PC-9 (cell line): ENCODE measurements around the gene ZNF677. TPM values are rescaled to one million over a fixed set of nuclear protein-coding genes. Genes with fewer than 3 reads are reported as not detected.
"Not testable (repeated sequence)": the region's sequence is repeated elsewhere in the genome, so short reads cannot be mapped to it uniquely, and the experiment has no call there.

Experiments used
- BruUV-seq: library from RNA; stranded (reverse); fragments of 400-500 nt; replicated peaks from 2 replicates; lab custom pipeline; 2021; lab: Mats Ljungman, UMichigan
- CTCF ChIA-PET: fragments of 300-600 bp; sonication (Branson Sonifier 250); formaldehyde crosslinking; loops from one replicate; lab custom pipeline; 2022; ENCODE audit warnings: antibody characterized with exemption; lab: Charles Lee
- POLR2A ChIA-PET: fragments of 300-600 bp; sonication (Branson Sonifier 250); formaldehyde crosslinking; loops from one replicate; lab custom pipeline; 2022; ENCODE audit warnings: antibody characterized with exemption; ENCODE audit not compliant: unreplicated experiment; lab: Charles Lee
- DNase-seq, 2 experiments: peaks; one replicate each; pipeline versions ENCODE4 v3.0.0 to v3.0.0-alpha.2; 2015 to 2022; ENCODE audit warnings: mixed read lengths in 1 of 2
- H2AFZ ChIP-seq: fragments of 200-600 bp; sonication (generic); 2 replicates; pipeline ENCODE4 v1.8.1; 2017; ENCODE audit warnings: antibody characterized with exemption
- H3F3A ChIP-seq: fragments of 200-600 bp; sonication (generic); 2 replicates; pipeline ENCODE4 v1.8.1; 2017; ENCODE audit warnings: antibody characterized with exemption, mild to moderate bottlenecking, low read depth; ENCODE audit not compliant: insufficient read depth
- H3K27ac ChIP-seq: fragments of 200-600 bp; sonication (generic); 2 replicates; pipeline ENCODE4 v1.6.1; 2016; ENCODE audit warnings: mixed run types
- H3K27me3 ChIP-seq: fragments of 200-600 bp; sonication (generic); 2 replicates; pipeline ENCODE4 v1.6.1; 2016; ENCODE audit warnings: low read depth, mixed run types; ENCODE audit not compliant: insufficient read depth
- H3K36me3 ChIP-seq: fragments of 200-600 bp; sonication (generic); 2 replicates; pipeline ENCODE4 v1.6.1; 2016; ENCODE audit warnings: low read depth, mixed run types
- H3K4me1 ChIP-seq: fragments of 200-600 bp; sonication (generic); replicated peaks from 2 replicates; pipeline ENCODE4 v1.6.1; 2016; ENCODE audit warnings: mixed run types; ENCODE audit not compliant: insufficient read depth
- H3K4me2 ChIP-seq: fragments of 200-600 bp; sonication (generic); 2 replicates; pipeline ENCODE4 v1.6.1; 2017; ENCODE audit warnings: mixed run types
- H3K4me3 ChIP-seq: fragments of 200-600 bp; sonication (generic); 2 replicates; pipeline ENCODE4 v1.6.1; 2016; ENCODE audit warnings: mixed run types
- H3K79me2 ChIP-seq: fragments of 200-600 bp; sonication (generic); 2 replicates; pipeline ENCODE4 v1.6.1; 2017; ENCODE audit warnings: low read depth, mixed run types
- H3K9me2 ChIP-seq: fragments of 200-600 bp; sonication (generic); 2 replicates; pipeline ENCODE4 v1.8.1; 2017; ENCODE audit warnings: mild to moderate bottlenecking; ENCODE audit not compliant: insufficient read depth
- H3K9me3 ChIP-seq: fragments of 200-600 bp; sonication (generic); 2 replicates; pipeline ENCODE4 v1.8.1; 2016; ENCODE audit warnings: low read depth; ENCODE audit not compliant: insufficient read depth
- H4K20me1 ChIP-seq: fragments of 200-600 bp; sonication (generic); 2 replicates; pipeline ENCODE4 v1.8.1; 2017; ENCODE audit not compliant: insufficient read depth
- CTCF ChIP-seq: fragments of 200-600 bp; sonication (generic); conservative IDR thresholded peaks from 2 replicates; pipeline ENCODE4 v1.6.1; 2017; ENCODE audit warnings: mixed run types, antibody characterized with exemption, mild to moderate bottlenecking, moderate library complexity
- EZH2 ChIP-seq: fragments of 200-600 bp; sonication (generic); IDR thresholded peaks from 2 replicates; pipeline ENCODE4 v1.8.0; 2017; ENCODE audit warnings: antibody characterized with exemption, low read depth
- intact Hi-C: fragments of 100-400 bp; cut with micrococcal nuclease; formaldehyde crosslinking; loops from one replicate; pipeline ENCODE4 v1.10.0; 2022; ENCODE audit not compliant: unreplicated experiment
- total RNA-seq: library from RNA; stranded (reverse); gene quantifications from 2 replicates; pipeline ENCODE4 v1.2.3, GENCODE V29; 2021

ZNF677 gene
- total RNA-seq, 1 experiment from 2014 or later: 14.5 TPM

GRCh38 chr19:53246498-53246897 is 8.2 kb downstream of the ZNF677 start:
- no peak overlapping the region for H3K27ac ChIP-seq
- H3F3A ChIP-seq: no peaks in the 10 kb centered on the region
- BruUV-seq: no TSS peak
- no peak for DNase-seq
- no peak overlapping the region for H3K4me2 ChIP-seq
- ChIA-PET POLR2A (no interaction called here), CTCF (no interaction called here)
- no peak overlapping the region for H3K4me3 ChIP-seq
- TF ChIP-seq EZH2: no peak
- TF ChIP-seq CTCF: no peak
- H3K79me2 ChIP-seq: no peaks in the 10 kb centered on the region
- H3K27me3 ChIP-seq: no peaks in the 10 kb centered on the region
- H3K4me1 ChIP-seq: no peaks in the 10 kb centered on the region
- no peaks in the 10 kb centered on the region for H3K9me2 ChIP-seq
- no peaks in the 10 kb centered on the region for H4K20me1 ChIP-seq
- peaks cover 46% of the 10 kb centered on the region for H3K9me3 ChIP-seq
- H3K36me3 ChIP-seq: 0 out of 2 replicates have a peak, but pooled peaks cover 12% of the 10 kb centered on the region
- intact Hi-C loops: no loop called here
- H2AFZ ChIP-seq: no peak overlapping the region

- no peaks in the 10 kb centered on the region for H3F3A ChIP-seq
- no peaks in the 10 kb centered on the region for H3K4me1 ChIP-seq
- no peaks in the 10 kb centered on the region for H3K79me2 ChIP-seq
- no peaks in the 10 kb centered on the region for H4K20me1 ChIP-seq
- H3K4me2 ChIP-seq: no peak overlapping the region
- POLR2A ChIA-PET: no interaction called here
- H3K27me3 ChIP-seq: no peaks in the 10 kb centered on the region
- BruUV-seq: no TSS peak
- no peaks in the 10 kb centered on the region for H3K9me2 ChIP-seq
- no peak overlapping the region for H2AFZ ChIP-seq
- H3K27ac ChIP-seq: no peak overlapping the region
- DNase-seq: no peak
- intact Hi-C loops: no loop called here
- H3K36me3 ChIP-seq: 0 out of 2 replicates have a peak, but pooled peaks cover 4% of the 10 kb centered on the region
- H3K9me3 ChIP-seq: peaks cover 37% of the 10 kb centered on the region
- TF ChIP-seq EZH2: no peak
- TF ChIP-seq CTCF: no peak
- CTCF ChIA-PET: no interaction called here
- H3K4me3 ChIP-seq: no peak overlapping the region
Measured at GRCh38 chr19:53237114-53237777, 17.4 kb downstream of the ZNF677 start.

GRCh38 chr19:53224606-53225005 is 30.1 kb downstream of the ZNF677 start:
- Histone ChIP-seq H3K9me3 (peaks cover 35% of the 10 kb centered on the region), H3K9me2 (no peaks in the 10 kb centered on the region), H3K4me1 (no peaks in the 10 kb centered on the region), H3K4me2 (no peak overlapping the region), H3K27me3 (no peaks in the 10 kb centered on the region), H3K4me3 (no peak overlapping the region), H3K79me2 (no peaks in the 10 kb centered on the region), H3K27ac (no peak overlapping the region), H2AFZ (no peak overlapping the region), H3K36me3 (no peaks in the 10 kb centered on the region), H3F3A (no peaks in the 10 kb centered on the region), H4K20me1 (no peaks in the 10 kb centered on the region)
- intact Hi-C loops: no loop called here
- DNase-seq: no peak
- TF ChIP-seq CTCF: no peak
- no peak for TF ChIP-seq EZH2
- CTCF ChIA-PET: no interaction called here
- POLR2A ChIA-PET: no interaction called here
- BruUV-seq: no TSS peak

GRCh38 chr19:53222716-53223115 is 32.0 kb downstream of the ZNF677 start:
- intact Hi-C loops, CTCF ChIA-PET: not testable (repeated sequence)
- peaks cover 38% of the 10 kb centered on the region for H3K9me3 ChIP-seq

More at GRCh38 chr19:53222716-53223115, 32.0 kb downstream of the ZNF677 start:
- BruUV-seq, H2AFZ ChIP-seq, H3K4me3 ChIP-seq, H3K27me3 ChIP-seq, H3K4me2 ChIP-seq, DNase-seq, H4K20me1 ChIP-seq, H3K9me2 ChIP-seq, POLR2A ChIA-PET, H3K79me2 ChIP-seq, H3F3A ChIP-seq, H3K4me1 ChIP-seq, H3K36me3 ChIP-seq, H3K27ac ChIP-seq: not testable (repeated sequence)
